GM18519 (cell line): ENCODE results near the gene SLC16A9.
"Not testable (repeated sequence)": the region's sequence is repeated elsewhere in the genome, so short reads cannot be mapped to it uniquely, and the experiment has no call there.

Source experiments
- ATAC-seq: cut with Tn5 transposase; IDR thresholded peaks from one replicate; pipeline ENCODE4 v1.9.1; 2021; ENCODE audit warnings: mild to moderate bottlenecking, moderate library complexity; ENCODE audit not compliant: unreplicated experiment, low FRiP score

The SLC16A9 gene

GRCh38 chr10:59709395-59710125 lies at the start of gene SLC16A9:
Gene SLC16A9, minus strand, starts transcription at chr10:59709850. Its CDS starts 25,559 bp downstream, at chr10:59684291.
- ATAC-seq, result peak; percentile 81

- no peak for ATAC-seq
Observed at GRCh38 chr10:59757966-59758365, 48.3 kb upstream of the SLC16A9 start.

- no peak for ATAC-seq
Observed at GRCh38 chr10:59754951-59755350, 45.3 kb upstream of the SLC16A9 start.

GRCh38 chr10:59753267-59753666 lies 43.6 kb upstream of the SLC16A9 start, which contains the start of gene MRLN:
Gene MRLN, minus strand, starts transcription at chr10:59753455.
- ATAC-seq, result no peak

GRCh38 chr10:59752278-59752940 lies 42.8 kb upstream of the SLC16A9 start:
- ATAC-seq, result no peak

- ATAC-seq, result no peak
Observed at GRCh38 chr10:59750155-59750945, 40.7 kb upstream of the SLC16A9 start.

- ATAC-seq, result no peak
Observed at GRCh38 chr10:59748834-59749233, 39.2 kb upstream of the SLC16A9 start.

- ATAC-seq, result no peak
Observed at GRCh38 chr10:59745163-59745650, 35.6 kb upstream of the SLC16A9 start.

GRCh38 chr10:59744762-59745161 lies 35.1 kb upstream of the SLC16A9 start:
- not testable (repeated sequence) for ATAC-seq

GRCh38 chr10:59744156-59744555 lies 34.5 kb upstream of the SLC16A9 start:
- ATAC-seq, result not testable (repeated sequence)

GRCh38 chr10:59741583-59741982 lies 31.9 kb upstream of the SLC16A9 start:
- ATAC-seq, result no peak

GRCh38 chr10:59741048-59741447 lies 31.4 kb upstream of the SLC16A9 start:
- no peak for ATAC-seq

GRCh38 chr10:59736749-59737148 lies 27.1 kb upstream of the SLC16A9 start:
- ATAC-seq, result no peak

- ATAC-seq, result no peak
Observed at GRCh38 chr10:59735296-59735695, 25.6 kb upstream of the SLC16A9 start.

GRCh38 chr10:59734014-59734462 lies 24.4 kb upstream of the SLC16A9 start:
- no peak for ATAC-seq

- not testable (repeated sequence) for ATAC-seq
Observed at GRCh38 chr10:59733321-59734013, 23.8 kb upstream of the SLC16A9 start.

GRCh38 chr10:59732849-59733248 lies 23.2 kb upstream of the SLC16A9 start:
- not testable (repeated sequence) for ATAC-seq

GRCh38 chr10:59729167-59729566 lies 19.5 kb upstream of the SLC16A9 start:
- not testable (repeated sequence) for ATAC-seq

- no peak for ATAC-seq
Observed at GRCh38 chr10:59724098-59724938, 14.7 kb upstream of the SLC16A9 start.
